Activated CD8-positive, alpha-beta memory T cell treated with anti-CD3 and anti-CD28 coated beads, Interleukin-2, amount 50 U/mL, for 1 hour (primary cell): ENCODE measurements around the gene WNT9A.

ENCODE experiments used
- DNase-seq: peaks from one replicate; pipeline ENCODE4 v3.0.0-alpha.2; 2020; ENCODE audit errors: extremely low read depth

The WNT9A gene

GRCh38 chr1:227954163-227954850 is 6.6 kb upstream of the WNT9A start:
- DNase-seq, result no peak

- no peak for DNase-seq
Observed at GRCh38 chr1:227953022-227953412, 5.3 kb upstream of the WNT9A start.

GRCh38 chr1:227952374-227953021 is 4.8 kb upstream of the WNT9A start:
- no peak for DNase-seq

- no peak for DNase-seq
Observed at GRCh38 chr1:227951624-227952373, 4.1 kb upstream of the WNT9A start.

- DNase-seq, result no peak
Observed at GRCh38 chr1:227950735-227951346, 3.1 kb upstream of the WNT9A start.

GRCh38 chr1:227949954-227950734 is 2.4 kb upstream of the WNT9A start:
- no peak for DNase-seq

GRCh38 chr1:227949341-227949921 is 1.7 kb upstream of the WNT9A start:
- no peak for DNase-seq

- DNase-seq, result no peak
Observed at GRCh38 chr1:227948493-227949260, 945 bp upstream of the WNT9A start.

GRCh38 chr1:227947386-227947675 is 401 bp downstream of the WNT9A start:
- DNase-seq, result no peak

- DNase-seq, result no peak
Observed at GRCh38 chr1:227946624-227947385, 927 bp downstream of the WNT9A start.

- no peak for DNase-seq
Observed at GRCh38 chr1:227945891-227946623, 1.7 kb downstream of the WNT9A start.

GRCh38 chr1:227944931-227945890 is 2.5 kb downstream of the WNT9A start:
- DNase-seq, result no peak

GRCh38 chr1:227944090-227944930 is 3.4 kb downstream of the WNT9A start:
- no peak for DNase-seq

- no peak for DNase-seq
Observed at GRCh38 chr1:227943381-227944089, 4.2 kb downstream of the WNT9A start.

GRCh38 chr1:227942716-227943261 is 4.9 kb downstream of the WNT9A start:
- no peak for DNase-seq

GRCh38 chr1:227942021-227942715 is 5.6 kb downstream of the WNT9A start:
- no peak for DNase-seq
